T-helper 1 cell treated with Interleukin-12 subunit alpha and Interleukin-12 subunit beta and Interleukin-4 antibody, amounts not matched to agents 30 μg/mL and 1 μg/mL, for 36 hours (primary cell): ENCODE results near the gene KLRC4.
"Not testable (repeated sequence)": the region's sequence is repeated elsewhere in the genome, so short reads cannot be mapped to it uniquely, and the experiment has no call there.

Experiments used
- H3K27ac Mint-ChIP-seq: one replicate; pipeline ENCODE4 v1.8.0; 2021; ENCODE audit warnings: mild to moderate bottlenecking, mixed read lengths
- H3K27me3 Mint-ChIP-seq: one replicate; pipeline ENCODE4 v1.8.0; 2021; ENCODE audit warnings: low read depth, mixed read lengths
- H3K36me3 Mint-ChIP-seq: one replicate; pipeline ENCODE4 v1.8.0; 2021; ENCODE audit warnings: low read depth, mixed read lengths
- H3K4me1 Mint-ChIP-seq: one replicate; pipeline ENCODE4 v1.8.0; 2021; ENCODE audit warnings: low read depth, mixed read lengths
- H3K4me3 Mint-ChIP-seq: one replicate; pipeline ENCODE4 v1.8.0; 2021; ENCODE audit warnings: mild to moderate bottlenecking, moderate library complexity, mixed read lengths
- H3K9me3 Mint-ChIP-seq: one replicate; pipeline ENCODE4 v1.8.0; 2021; ENCODE audit warnings: mixed read lengths

The KLRC4 gene

GRCh38 chr12:10422159-10422558 lies 12.6 kb upstream of the KLRC4 start:
- H3K4me3 Mint-ChIP-seq, H3K27ac Mint-ChIP-seq, H3K27me3 Mint-ChIP-seq, H3K36me3 Mint-ChIP-seq, H3K4me1 Mint-ChIP-seq, H3K9me3 Mint-ChIP-seq: not testable (repeated sequence)

GRCh38 chr12:10420334-10420733 lies 10.8 kb upstream of the KLRC4 start, which contains the start of gene KLRC3:
TSS of gene KLRC3 (minus strand) at chr12:10420595. CDS start at chr12:10420550, 45 bp downstream.
- H3K4me1 Mint-ChIP-seq, H3K27ac Mint-ChIP-seq, H3K4me3 Mint-ChIP-seq, H3K9me3 Mint-ChIP-seq, H3K36me3 Mint-ChIP-seq, H3K27me3 Mint-ChIP-seq: not testable (repeated sequence)

- Mint-ChIP-seq H3K4me3 (no peak overlapping the region), H3K27me3 (peaks cover 19% of the 10 kb centered on the region), H3K9me3 (no peaks in the 10 kb centered on the region), H3K4me1 (no peaks in the 10 kb centered on the region), H3K36me3 (no peaks in the 10 kb centered on the region), H3K27ac (no peak overlapping the region)
These were observed 715 bp downstream of the KLRC4 start for GRCh38 chr12:10408842-10409241.

GRCh38 chr12:10406725-10407124 lies 2.8 kb downstream of the KLRC4 start:
- Mint-ChIP-seq H3K9me3 (no peaks in the 10 kb centered on the region), H3K4me1 (no peaks in the 10 kb centered on the region), H3K27me3 (peaks cover 20% of the 10 kb centered on the region), H3K4me3 (no peak overlapping the region), H3K36me3 (no peaks in the 10 kb centered on the region), H3K27ac (no peak overlapping the region)

- H3K4me1 Mint-ChIP-seq: no peaks in the 10 kb centered on the region
- H3K27me3 Mint-ChIP-seq: peaks cover 25% of the 10 kb centered on the region
- H3K9me3 Mint-ChIP-seq: no peaks in the 10 kb centered on the region
- H3K36me3 Mint-ChIP-seq: no peaks in the 10 kb centered on the region
- H3K4me3 Mint-ChIP-seq: no peak overlapping the region
- no peak overlapping the region for H3K27ac Mint-ChIP-seq
These were observed 4.3 kb downstream of the KLRC4 start for GRCh38 chr12:10405294-10405693.

GRCh38 chr12:10404798-10405197 lies 4.8 kb downstream of the KLRC4 start:
- Mint-ChIP-seq H3K4me1 (no peaks in the 10 kb centered on the region), H3K36me3 (no peaks in the 10 kb centered on the region), H3K9me3 (no peaks in the 10 kb centered on the region), H3K4me3 (no peak overlapping the region), H3K27me3 (peaks cover 25% of the 10 kb centered on the region), H3K27ac (no peak overlapping the region)

GRCh38 chr12:10400829-10401228 lies 8.7 kb downstream of the KLRC4 start:
- Mint-ChIP-seq H3K9me3 (no peaks in the 10 kb centered on the region), H3K4me1 (no peaks in the 10 kb centered on the region), H3K36me3 (no peaks in the 10 kb centered on the region), H3K27me3 (peaks cover 20% of the 10 kb centered on the region), H3K27ac (no peak overlapping the region), H3K4me3 (no peak overlapping the region)

- Mint-ChIP-seq H3K36me3 (no peaks in the 10 kb centered on the region), H3K9me3 (no peaks in the 10 kb centered on the region), H3K4me3 (no peak overlapping the region), H3K27ac (no peak overlapping the region), H3K4me1 (no peaks in the 10 kb centered on the region), H3K27me3 (peaks cover 29% of the 10 kb centered on the region)
These were observed 11.4 kb downstream of the KLRC4 start for GRCh38 chr12:10398168-10398567.

- Mint-ChIP-seq H3K27me3 (peaks cover 30% of the 10 kb centered on the region), H3K36me3 (no peaks in the 10 kb centered on the region), H3K27ac (no peak overlapping the region), H3K4me1 (no peaks in the 10 kb centered on the region), H3K4me3 (no peak overlapping the region), H3K9me3 (no peaks in the 10 kb centered on the region)
These were observed 12.3 kb downstream of the KLRC4 start for GRCh38 chr12:10397296-10397695.

GRCh38 chr12:10396176-10396575 lies 13.4 kb downstream of the KLRC4 start:
- H3K27ac Mint-ChIP-seq, H3K4me3 Mint-ChIP-seq, H3K9me3 Mint-ChIP-seq, H3K4me1 Mint-ChIP-seq, H3K36me3 Mint-ChIP-seq: not testable (repeated sequence)
- H3K27me3 Mint-ChIP-seq: peaks cover 33% of the 10 kb centered on the region

GRCh38 chr12:10395390-10395998 lies 14.1 kb downstream of the KLRC4 start:
- Mint-ChIP-seq H3K4me1 (no peaks in the 10 kb centered on the region), H3K4me3 (no peak overlapping the region), H3K36me3 (no peaks in the 10 kb centered on the region), H3K9me3 (no peaks in the 10 kb centered on the region), H3K27ac (no peak overlapping the region), H3K27me3 (peaks cover 30% of the 10 kb centered on the region)

- H3K27ac Mint-ChIP-seq, H3K4me3 Mint-ChIP-seq, H3K9me3 Mint-ChIP-seq, H3K36me3 Mint-ChIP-seq, H3K4me1 Mint-ChIP-seq: not testable (repeated sequence)
- H3K27me3 Mint-ChIP-seq: peaks cover 37% of the 10 kb centered on the region
These were observed 14.9 kb downstream of the KLRC4 start for GRCh38 chr12:10394531-10395152.

GRCh38 chr12:10393291-10393690 lies 16.3 kb downstream of the KLRC4 start:
- no peak overlapping the region for H3K4me3 Mint-ChIP-seq
- no peak overlapping the region for H3K27ac Mint-ChIP-seq
- H3K9me3 Mint-ChIP-seq: no peaks in the 10 kb centered on the region
- peaks cover 36% of the 10 kb centered on the region for H3K27me3 Mint-ChIP-seq
- no peaks in the 10 kb centered on the region for H3K4me1 Mint-ChIP-seq
- no peaks in the 10 kb centered on the region for H3K36me3 Mint-ChIP-seq

GRCh38 chr12:10392394-10392930 lies 17.1 kb downstream of the KLRC4 start:
- Mint-ChIP-seq H3K36me3 (no peaks in the 10 kb centered on the region), H3K4me3 (no peak overlapping the region), H3K4me1 (no peaks in the 10 kb centered on the region), H3K9me3 (no peaks in the 10 kb centered on the region), H3K27ac (no peak overlapping the region), H3K27me3 (peaks cover 31% of the 10 kb centered on the region)

- not testable (repeated sequence) for H3K36me3 Mint-ChIP-seq, H3K27ac Mint-ChIP-seq, H3K4me1 Mint-ChIP-seq, H3K4me3 Mint-ChIP-seq, H3K9me3 Mint-ChIP-seq
- peaks cover 34% of the 10 kb centered on the region for H3K27me3 Mint-ChIP-seq
These were observed 18.6 kb downstream of the KLRC4 start for GRCh38 chr12:10390991-10391390.
